Activated T-cell treated with anti-CD3 and anti-CD28 coated beads for 48 hours (primary cell): ENCODE data around the gene FANK1.

ENCODE experiments used
- DNase-seq: peaks from one replicate; pipeline ENCODE4 v3.0.0-alpha.2; 2020; ENCODE audit warnings: low read depth

FANK1 gene

DNA sequence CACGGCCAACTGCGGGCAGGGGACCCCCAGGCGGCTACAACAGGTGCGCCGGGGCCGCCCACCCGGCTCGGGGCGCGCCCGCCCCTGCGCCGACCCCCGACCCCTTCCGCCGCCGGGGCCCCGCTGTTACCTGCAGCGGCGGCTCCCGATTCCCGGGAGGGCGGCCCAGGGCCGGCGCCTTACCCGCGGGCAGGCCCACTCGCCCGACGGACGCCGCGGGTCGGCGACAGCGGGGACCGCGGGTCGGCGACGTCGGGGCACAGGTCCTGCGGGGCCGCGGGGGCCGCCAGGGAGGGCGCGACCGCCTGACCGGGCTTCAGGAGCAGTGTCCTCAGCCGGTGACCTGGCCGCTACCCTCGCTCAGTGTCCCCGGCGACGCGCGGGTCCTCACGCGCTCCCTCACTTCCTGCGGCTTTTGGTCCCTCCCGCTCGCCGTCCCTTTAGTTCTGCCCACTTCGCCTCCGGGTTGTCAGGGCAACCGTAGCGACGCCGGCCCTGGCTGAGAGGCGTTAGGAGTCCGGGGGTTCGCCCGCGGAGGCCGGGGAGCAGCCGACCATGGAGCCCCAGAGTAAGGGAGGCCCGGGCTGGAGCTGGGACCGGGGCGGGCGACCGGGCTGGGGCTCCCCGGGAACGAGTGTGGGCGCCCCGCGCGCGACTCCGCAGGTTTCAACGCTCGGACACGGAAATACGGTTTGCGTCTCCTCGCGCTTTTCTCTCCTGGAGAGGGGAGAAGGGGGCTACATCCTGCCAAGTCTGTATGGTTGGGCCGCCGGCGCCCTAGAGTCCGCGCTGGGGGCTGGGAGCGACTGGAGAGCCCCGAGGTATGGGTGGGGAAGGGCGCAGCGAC is at the start of gene FANK1:
Gene FANK1, plus strand, starts transcription at position 477 of the 847 bp plus-strand sequence. Its CDS starts 79 bp downstream, at position 556.
- DNase-seq = peak; percentile 77

- DNase-seq = no peak
Measured at GRCh38 chr10:125846894-125847293, 49.5 kb upstream of the FANK1 start.

- no peak for DNase-seq
Measured at GRCh38 chr10:125848371-125848770, 48.0 kb upstream of the FANK1 start.

GRCh38 chr10:125848857-125849256 is 47.5 kb upstream of the FANK1 start:
- DNase-seq = no peak

GRCh38 chr10:125849448-125849847 is 46.9 kb upstream of the FANK1 start:
- DNase-seq = no peak

- no peak for DNase-seq
Measured at GRCh38 chr10:125850766-125851731, 45.3 kb upstream of the FANK1 start.

DNA sequence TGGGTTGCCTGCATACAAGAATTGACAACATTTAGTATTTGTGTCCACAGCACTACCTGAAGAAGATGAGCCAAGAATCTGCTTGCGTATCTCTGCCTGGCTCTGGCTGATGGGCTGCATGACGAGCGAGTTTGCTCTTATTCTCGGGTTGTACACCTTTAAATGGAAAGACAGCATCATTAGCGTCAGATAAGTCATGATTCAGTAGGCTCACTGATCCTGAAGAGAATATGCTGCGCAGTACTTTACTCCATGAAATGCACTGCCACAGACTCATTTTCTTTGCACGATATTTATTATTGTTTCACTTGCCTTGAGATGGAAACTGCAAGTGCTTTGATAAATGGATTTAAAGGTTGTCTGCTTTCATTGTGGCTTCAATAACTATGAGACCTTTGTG is 43.9 kb upstream of the FANK1 start:
- DNase-seq = no peak

DNA sequence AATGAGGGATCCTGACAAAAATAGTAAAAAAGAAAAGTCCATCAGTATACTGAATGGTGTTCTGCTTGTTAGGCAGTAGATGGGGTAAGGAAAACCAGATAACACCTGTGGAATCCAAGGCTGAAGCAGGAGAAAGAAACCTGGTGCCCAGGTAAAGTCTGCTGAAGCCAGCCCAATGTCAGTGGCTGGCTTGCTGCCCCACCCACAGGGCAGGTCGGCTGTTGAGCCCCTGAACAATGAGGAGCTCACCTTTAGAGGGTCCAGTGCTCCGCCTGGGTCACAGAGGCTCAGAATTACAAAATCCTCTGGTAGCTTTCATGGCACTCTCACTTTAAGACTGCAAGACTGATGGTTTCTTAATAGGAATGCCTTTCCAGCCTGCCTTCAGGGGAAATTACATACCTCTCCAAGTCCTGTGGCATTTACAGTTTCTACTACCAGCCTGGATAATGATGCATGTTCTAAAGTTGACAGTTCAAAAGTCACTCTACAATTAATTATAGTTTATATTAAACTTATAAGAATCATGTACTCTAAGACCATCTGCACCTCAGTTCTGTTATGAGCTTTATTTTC is 39.1 kb upstream of the FANK1 start:
- DNase-seq = no peak

GRCh38 chr10:125859128-125859817 is 37.1 kb upstream of the FANK1 start:
- no peak for DNase-seq

DNA sequence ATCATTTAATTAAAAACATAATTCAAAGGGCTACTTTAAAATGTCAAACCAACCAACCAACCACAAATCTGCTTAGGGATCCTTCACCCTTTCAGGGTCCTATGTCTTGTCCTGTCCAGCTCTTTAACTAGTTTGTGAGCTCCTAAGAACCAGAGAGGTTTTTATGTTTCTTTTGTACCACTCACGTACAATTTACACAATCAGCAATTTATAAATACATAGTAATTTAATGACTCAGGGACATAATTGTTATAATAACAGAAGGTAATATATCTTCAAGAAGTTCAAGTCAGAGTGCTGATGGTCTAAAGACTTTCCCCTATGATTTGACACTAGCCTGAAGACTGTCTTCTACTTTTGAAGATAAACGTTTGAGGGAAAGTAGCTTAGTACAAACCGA is 31.2 kb upstream of the FANK1 start:
- no peak for DNase-seq

- no peak for DNase-seq
Measured at GRCh38 chr10:125866421-125867029, 29.8 kb upstream of the FANK1 start.

DNA sequence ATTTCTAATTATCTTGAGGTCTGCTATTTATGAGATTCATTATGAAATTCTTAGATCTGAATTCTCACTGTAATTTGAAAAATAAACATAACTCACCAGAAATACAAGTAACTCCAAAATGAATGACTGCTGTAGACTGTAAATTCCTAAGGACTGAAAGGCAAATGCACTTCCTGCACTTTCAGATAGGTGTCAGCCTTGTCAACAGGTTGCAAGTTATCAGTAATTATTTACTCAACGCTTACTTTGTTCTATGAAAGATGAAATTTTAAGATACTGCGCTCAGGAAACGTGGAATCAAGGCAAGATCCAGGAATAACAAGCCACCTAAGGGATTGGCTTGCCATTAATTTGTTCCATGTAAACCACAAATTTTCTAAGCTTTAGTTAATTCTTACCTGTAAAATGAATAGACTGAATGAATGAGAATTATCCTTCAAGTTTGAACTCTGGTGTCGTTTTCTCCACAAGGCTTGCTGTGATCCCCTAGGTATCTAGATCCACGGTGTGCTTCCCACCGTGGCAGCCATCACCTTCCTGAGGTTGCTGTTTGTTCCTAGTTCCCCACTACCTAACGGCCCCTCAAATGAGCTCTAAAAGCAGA is 27.9 kb upstream of the FANK1 start:
- no peak for DNase-seq

GRCh38 chr10:125871338-125871737 is 25.0 kb upstream of the FANK1 start:
- DNase-seq = no peak

- no peak for DNase-seq
Measured at GRCh38 chr10:125878957-125879835, 17.2 kb upstream of the FANK1 start.

- no peak for DNase-seq
Measured at GRCh38 chr10:125880719-125881118, 15.6 kb upstream of the FANK1 start.

DNA sequence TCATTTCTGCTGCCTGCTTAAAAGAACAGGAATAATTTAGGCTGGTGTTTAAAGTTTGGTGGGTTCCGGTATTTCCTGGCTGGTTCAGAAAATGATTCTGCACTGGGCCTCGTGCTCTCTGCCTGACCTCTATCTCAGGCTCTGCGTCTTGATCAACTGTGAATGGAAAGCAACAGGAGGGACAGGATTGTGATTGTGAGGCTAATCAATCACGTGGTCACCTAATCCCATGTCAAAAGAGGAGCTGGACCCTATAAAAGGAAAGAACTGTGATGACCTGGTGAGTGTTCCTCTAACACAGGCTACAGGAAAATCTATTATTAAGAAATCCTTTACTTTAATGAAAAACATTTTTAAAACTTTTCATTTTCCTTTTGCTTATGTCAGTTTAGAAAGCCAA is 15.2 kb upstream of the FANK1 start, which contains the start of gene DHX32:
Gene DHX32, minus strand, starts transcription at position 101 of the 400 bp plus-strand sequence. CDS start 468 bp downstream, outside the sequence.
- no peak for DNase-seq

DNA sequence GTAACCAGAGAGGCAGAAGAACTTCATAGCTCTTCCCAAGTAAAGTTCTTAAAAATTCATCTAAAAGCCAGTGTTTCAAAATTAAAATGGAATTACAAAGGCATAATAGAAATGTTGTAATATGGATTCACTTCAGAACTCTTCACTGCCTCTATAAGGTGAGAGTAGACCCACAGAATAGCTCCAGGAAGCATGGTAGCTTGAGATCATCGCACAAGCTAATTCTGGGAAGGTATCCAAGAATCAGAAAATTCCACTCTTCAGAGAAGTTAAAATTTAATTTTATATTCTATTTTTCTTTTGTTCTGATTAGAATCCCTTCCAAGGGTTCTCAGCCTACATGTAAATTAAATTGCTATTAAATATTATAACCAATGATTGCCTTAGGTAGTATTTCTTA is 13.8 kb upstream of the FANK1 start:
- DNase-seq = no peak

GRCh38 chr10:125883211-125883610 is 13.2 kb upstream of the FANK1 start:
- no peak for DNase-seq

- DNase-seq = no peak
Measured at GRCh38 chr10:125886914-125887512, 9.4 kb upstream of the FANK1 start.
